Osteocyte (in vitro differentiated cells): ENCODE measurements around the gene GGACT. TPM values are rescaled to one million over a fixed set of nuclear protein-coding genes. Genes with fewer than 3 reads are reported as not detected.

ENCODE experiments used
- DNase-seq: peaks from one replicate; pipeline ENCODE4 v3.0.0; 2021; ENCODE audit warnings: mixed read lengths; ENCODE audit not compliant: unreplicated experiment; ENCODE audit errors: extremely low spot score
- H3K27ac Mint-ChIP-seq: one replicate; pipeline ENCODE4 v1.8.0; 2021; ENCODE audit warnings: mild to moderate bottlenecking, mixed read lengths; ENCODE audit not compliant: unreplicated experiment
- H3K27me3 Mint-ChIP-seq: one replicate; pipeline ENCODE4 v1.8.0; 2021; ENCODE audit warnings: mixed read lengths; ENCODE audit not compliant: unreplicated experiment
- H3K36me3 Mint-ChIP-seq: one replicate; pipeline ENCODE4 v1.8.0; 2021; ENCODE audit warnings: mixed read lengths; ENCODE audit not compliant: unreplicated experiment
- H3K4me1 Mint-ChIP-seq: one replicate; pipeline ENCODE4 v1.8.0; 2021; ENCODE audit warnings: mixed read lengths; ENCODE audit not compliant: unreplicated experiment
- H3K4me3 Mint-ChIP-seq: one replicate; pipeline ENCODE4 v1.8.0; 2021; ENCODE audit warnings: mild to moderate bottlenecking, moderate library complexity, mixed read lengths; ENCODE audit not compliant: unreplicated experiment
- H3K9me3 Mint-ChIP-seq: one replicate; pipeline ENCODE4 v1.8.0; 2021; ENCODE audit warnings: mixed read lengths; ENCODE audit not compliant: unreplicated experiment
- CTCF ChIP-seq: fragments of 200-600 bp; sonication (generic); IDR thresholded peaks from 2 replicates; pipeline ENCODE4 v1.5.0; 2021; ENCODE audit warnings: antibody characterized with exemption, mild to moderate bottlenecking, moderate library complexity
- total RNA-seq: library from RNA; stranded (reverse); gene quantifications from 2 replicates; pipeline ENCODE4 v1.2.1, GENCODE V29; 2021

The GGACT gene
- total RNA-seq, 1 donor from 2014 or later, result 7.1 TPM

GRCh38 chr13:100533588-100534041, 55.0 kb downstream of the GGACT start:
- no peak for TF ChIP-seq CTCF
- peak; percentile 75 for DNase-seq
- H3K4me1 Mint-ChIP-seq, result peaks cover 4% of the 10 kb centered on the region
- H3K27me3 Mint-ChIP-seq, result no peaks in the 10 kb centered on the region
- H3K9me3 Mint-ChIP-seq, result no peaks in the 10 kb centered on the region
- H3K36me3 Mint-ChIP-seq, result peaks cover 18% of the 10 kb centered on the region
- no peak overlapping the region for H3K4me3 Mint-ChIP-seq
- no peak overlapping the region for H3K27ac Mint-ChIP-seq

GRCh38 chr13:100532836-100533435, 55.7 kb downstream of the GGACT start:
- H3K4me3 Mint-ChIP-seq, result no peak overlapping the region
- H3K36me3 Mint-ChIP-seq, result peaks cover 21% of the 10 kb centered on the region
- no peak overlapping the region for H3K27ac Mint-ChIP-seq
- DNase-seq, result peak; percentile 73
- H3K4me1 Mint-ChIP-seq, result peaks cover 4% of the 10 kb centered on the region
- H3K27me3 Mint-ChIP-seq, result no peaks in the 10 kb centered on the region
- no peak for TF ChIP-seq CTCF
- H3K9me3 Mint-ChIP-seq, result no peaks in the 10 kb centered on the region

GRCh38 chr13:100532090-100532766, 56.4 kb downstream of the GGACT start:
- peaks cover 23% of the 10 kb centered on the region for H3K36me3 Mint-ChIP-seq
- peak; percentile 81 for DNase-seq
- no peak overlapping the region for H3K27ac Mint-ChIP-seq
- no peaks in the 10 kb centered on the region for H3K27me3 Mint-ChIP-seq
- H3K4me3 Mint-ChIP-seq, result no peak overlapping the region
- H3K4me1 Mint-ChIP-seq, result peaks cover 4% of the 10 kb centered on the region
- no peak for TF ChIP-seq CTCF
- H3K9me3 Mint-ChIP-seq, result no peaks in the 10 kb centered on the region

GRCh38 chr13:100530671-100531213, 57.8 kb downstream of the GGACT start:
- H3K4me1 Mint-ChIP-seq, result peaks cover 4% of the 10 kb centered on the region
- no peak for TF ChIP-seq CTCF
- DNase-seq, result peak; percentile 65
- H3K36me3 Mint-ChIP-seq, result peaks cover 23% of the 10 kb centered on the region
- H3K9me3 Mint-ChIP-seq, result no peaks in the 10 kb centered on the region
- H3K4me3 Mint-ChIP-seq, result no peak overlapping the region
- H3K27me3 Mint-ChIP-seq, result no peaks in the 10 kb centered on the region
- peak overlapping the region; percentile 16 for H3K27ac Mint-ChIP-seq

GRCh38 chr13:100529666-100530377, 58.8 kb downstream of the GGACT start:
- TF ChIP-seq CTCF, result no peak
- peak; percentile 62 for DNase-seq
- peaks cover 4% of the 10 kb centered on the region for H3K4me1 Mint-ChIP-seq
- H3K9me3 Mint-ChIP-seq, result no peaks in the 10 kb centered on the region
- H3K27me3 Mint-ChIP-seq, result no peaks in the 10 kb centered on the region
- H3K36me3 Mint-ChIP-seq, result peaks cover 17% of the 10 kb centered on the region
- H3K27ac Mint-ChIP-seq, result no peak overlapping the region
- H3K4me3 Mint-ChIP-seq, result no peak overlapping the region
